K562 (cell line): ENCODE measurements around the gene HPX. TPM values are rescaled to one million over a fixed set of nuclear protein-coding genes. Genes with fewer than 3 reads are reported as not detected.

Source experiments
- CXXC5 ChIP-seq: fragments of 250-450 bp; sonication (Bioruptor Pico); IDR thresholded peaks from 2 replicates; pipeline ENCODE4 v1.8.0; 2022; ENCODE audit warnings: inconsistent platforms, mild to moderate bottlenecking, moderate library complexity
- EP300 ChIP-seq: IDR thresholded peaks from 2 replicates; pipeline ENCODE4 v1.6.1; 2012; ENCODE audit warnings: low read length, improper control_type of control experiment
- FOXA3 ChIP-seq, 2 experiments: fragments of 450-650 bp in 1 of 2; sonication (generic) in 1 of 2; formaldehyde crosslinking; IDR thresholded peaks in 1 of 2; conservative IDR thresholded peaks in 1 of 2; 2 replicates each; pipeline versions ENCODE4 v1.4.0 to v1.8.0; 2020 to 2022; ENCODE audit warnings: mild to moderate bottlenecking in 2 of 2, missing genetic modification reagents in 1 of 2
- FOXP4 ChIP-seq: sonication (generic); formaldehyde crosslinking; IDR thresholded peaks from 2 replicates; pipeline ENCODE4 v1.8.0; 2022; ENCODE audit warnings: mild to moderate bottlenecking, missing genetic modification reagents, borderline replicate concordance
- HES1 ChIP-seq: fragments of 450-650 bp; IDR thresholded peaks from 2 replicates; pipeline ENCODE4 v1.6.1; 2016; ENCODE audit warnings: low read depth, mild to moderate bottlenecking, moderate library complexity
- NR1H2 ChIP-seq: sonication (generic); formaldehyde crosslinking; IDR thresholded peaks from 2 replicates; pipeline ENCODE4 v1.4.0; 2020; ENCODE audit warnings: mild to moderate bottlenecking, missing genetic modification reagents
- RBM25 ChIP-seq: fragments of 200-400 bp; formaldehyde crosslinking; IDR thresholded peaks from 2 replicates; pipeline ENCODE4 v1.6.1; 2018; ENCODE audit warnings: low read length, low read depth, moderate library complexity; ENCODE audit not compliant: severe bottlenecking
- SMAD1 ChIP-seq: fragments of 150-350 bp; IDR thresholded peaks from 2 replicates; pipeline ENCODE4 v1.6.1; 2014; ENCODE audit warnings: low read length, low read depth; ENCODE audit not compliant: partially characterized antibody
- SMARCA5 ChIP-seq: fragments of 450-650 bp; IDR thresholded peaks from 2 replicates; pipeline ENCODE4 v1.6.1; 2016
- TCF7L2 ChIP-seq: fragments of 150-350 bp; IDR thresholded peaks from 2 replicates; pipeline ENCODE4 v1.6.1; 2016; ENCODE audit warnings: low read depth, mild to moderate bottlenecking, low read length, moderate library complexity
- ZFP30 ChIP-seq: fragments of 250-450 bp; sonication (Bioruptor Pico); IDR thresholded peaks from 2 replicates; pipeline ENCODE4 v1.8.0; 2022; ENCODE audit warnings: moderate library complexity, mild to moderate bottlenecking, inconsistent platforms, borderline replicate concordance
- ZKSCAN3 ChIP-seq: fragments of 250-450 bp; sonication (Bioruptor Pico); IDR thresholded peaks from 2 replicates; pipeline ENCODE4 v1.4.0; 2020
- ZNF212 ChIP-seq: fragments of 450-650 bp; formaldehyde crosslinking; IDR thresholded peaks from 2 replicates; pipeline ENCODE4 v1.4.0; 2020; ENCODE audit warnings: mild to moderate bottlenecking
- ZNF217 ChIP-seq: sonication (generic); formaldehyde crosslinking; IDR thresholded peaks from 2 replicates; pipeline ENCODE4 v1.8.0; 2022; ENCODE audit warnings: mild to moderate bottlenecking, missing genetic modification reagents
- polyA plus RNA-seq, 8 experiments: library from polyadenylated mRNA; depleted of rRNA in 4 of 8; stranded (reverse) in 5 of 8; unstranded in 3 of 8; fragments of >200 nt; fragmentation: Nextera tagmentation in 2 of 8; fragmentation: Illumina TruSeq in 1 of 8; extraction: Ambion mirVana in 2 of 8; extraction: Trizol in 1 of 8; gene quantifications; 2 replicates each; pipeline versions ENCODE4 v1.2.1 to v1.2.3, GENCODE V29; 2011 to 2014; ENCODE audit warnings: inconsistent platforms in 1 of 8, missing spikeins in 1 of 8
- total RNA-seq, 7 experiments: library from RNA; depleted of rRNA in 6 of 7; stranded (reverse); fragments of >200 nt in 6 of 7; fragmentation: Illumina TruSeq in 2 of 7; extraction: Trizol in 2 of 7; gene quantifications; 2 replicates each; pipeline versions ENCODE4 v1.2.1 to v1.2.3, GENCODE V29; 2011 to 2021; ENCODE audit warnings: low replicate concordance in 1 of 7
- TF ChIP-seq, protein P1 (sequence below): sonication (generic); formaldehyde crosslinking; IDR thresholded peaks from 2 replicates; pipeline ENCODE4 v1.4.0; 2020; ENCODE audit warnings: mild to moderate bottlenecking, missing genetic modification reagents
- TF ChIP-seq, protein P2 (sequence below): fragments of 200-800 bp; sonication (Bioruptor generic); IDR thresholded peaks from 2 replicates; pipeline ENCODE4 v1.6.1; 2016; ENCODE audit warnings: missing genetic modification characterization, missing compliant biosample characterization

The HPX gene
- total and polyA plus RNA-seq, 9 of the 15 experiments (the other 6 are each of a cell fraction or from before 2014, with no cell fraction given): 0.12 to 1.2 (median 0.49) TPM; not detected in 1

DNA sequence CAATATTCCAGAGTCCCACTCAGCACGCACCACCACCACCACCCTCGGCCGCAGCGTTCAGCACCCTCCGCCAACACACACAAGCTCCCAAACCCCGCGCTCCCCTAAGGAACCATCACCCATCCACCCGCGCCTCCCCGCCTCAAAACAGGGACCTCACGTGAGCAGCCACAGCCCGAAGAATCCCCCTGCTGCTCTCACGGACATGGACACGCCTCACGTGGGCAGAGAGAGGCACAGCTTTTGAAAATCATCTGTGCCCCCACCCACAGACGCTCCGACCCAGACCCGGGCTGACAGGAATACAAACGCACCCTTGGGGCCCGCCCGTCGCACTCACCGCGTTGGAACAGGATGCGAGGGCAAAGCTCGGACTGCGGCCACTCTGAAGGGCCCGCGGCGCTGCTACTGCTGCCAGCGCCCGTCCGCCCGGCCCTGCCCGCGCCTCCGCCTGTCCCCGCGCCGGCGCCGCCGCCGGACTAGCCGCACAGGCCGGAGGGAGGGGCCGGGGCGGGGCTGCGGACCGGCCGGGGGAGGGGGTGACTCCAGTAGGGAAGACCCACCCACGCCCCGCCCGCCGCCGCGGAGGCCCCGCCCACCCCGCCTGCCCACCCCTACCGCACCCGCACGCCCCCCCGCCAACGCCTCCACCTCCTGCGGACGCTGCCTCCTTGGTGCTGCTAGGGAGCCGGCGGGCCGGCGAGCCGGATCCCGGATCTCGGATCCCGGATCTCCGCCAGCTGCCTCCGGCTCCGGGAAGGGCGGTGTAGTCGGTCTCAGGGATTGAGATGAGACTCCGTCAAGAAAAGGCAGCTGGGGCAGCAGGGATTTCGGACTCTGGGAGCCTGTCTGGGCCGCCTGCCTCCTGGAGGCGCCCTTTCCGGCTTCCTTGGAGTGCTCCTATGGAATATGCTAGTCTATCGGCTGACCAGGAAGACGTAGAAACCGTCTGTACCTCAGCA, 32.9 kb upstream of the HPX start, which contains the start of gene TRIM3 (continued):
- no peak for TF ChIP-seq FOXP4 (CRISPR knock-in tag)
- TF ChIP-seq, protein P1, sequence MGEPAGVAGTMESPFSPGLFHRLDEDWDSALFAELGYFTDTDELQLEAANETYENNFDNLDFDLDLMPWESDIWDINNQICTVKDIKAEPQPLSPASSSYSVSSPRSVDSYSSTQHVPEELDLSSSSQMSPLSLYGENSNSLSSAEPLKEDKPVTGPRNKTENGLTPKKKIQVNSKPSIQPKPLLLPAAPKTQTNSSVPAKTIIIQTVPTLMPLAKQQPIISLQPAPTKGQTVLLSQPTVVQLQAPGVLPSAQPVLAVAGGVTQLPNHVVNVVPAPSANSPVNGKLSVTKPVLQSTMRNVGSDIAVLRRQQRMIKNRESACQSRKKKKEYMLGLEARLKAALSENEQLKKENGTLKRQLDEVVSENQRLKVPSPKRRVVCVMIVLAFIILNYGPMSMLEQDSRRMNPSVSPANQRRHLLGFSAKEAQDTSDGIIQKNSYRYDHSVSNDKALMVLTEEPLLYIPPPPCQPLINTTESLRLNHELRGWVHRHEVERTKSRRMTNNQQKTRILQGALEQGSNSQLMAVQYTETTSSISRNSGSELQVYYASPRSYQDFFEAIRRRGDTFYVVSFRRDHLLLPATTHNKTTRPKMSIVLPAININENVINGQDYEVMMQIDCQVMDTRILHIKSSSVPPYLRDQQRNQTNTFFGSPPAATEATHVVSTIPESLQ (CRISPR knock-in tag): 0 out of 2 replicates have a peak, but pooled peaks have one; percentile 7
- no peak for TF ChIP-seq SMAD1
- no peak for TF ChIP-seq HES1
- no peak for TF ChIP-seq ZKSCAN3 (CRISPR knock-in tag)
- no peak for TF ChIP-seq NR1H2 (CRISPR knock-in tag)
- no peak for TF ChIP-seq TCF7L2
- TF ChIP-seq SMARCA5: no peak
- no peak for TF ChIP-seq RBM25
- TF ChIP-seq EP300: no peak
- TF ChIP-seq CXXC5: peak; percentile 58; the same call in 1 of the 2 replicates
- no peak for TF ChIP-seq ZNF217 (CRISPR knock-in tag)
- no peak for TF ChIP-seq FOXA3 (CRISPR knock-in tag; conservative IDR thresholded peaks at IDR 0.05 in 1 of 2, IDR thresholded peaks at IDR 0.05 in 1 of 2)
- TF ChIP-seq, protein P2, sequence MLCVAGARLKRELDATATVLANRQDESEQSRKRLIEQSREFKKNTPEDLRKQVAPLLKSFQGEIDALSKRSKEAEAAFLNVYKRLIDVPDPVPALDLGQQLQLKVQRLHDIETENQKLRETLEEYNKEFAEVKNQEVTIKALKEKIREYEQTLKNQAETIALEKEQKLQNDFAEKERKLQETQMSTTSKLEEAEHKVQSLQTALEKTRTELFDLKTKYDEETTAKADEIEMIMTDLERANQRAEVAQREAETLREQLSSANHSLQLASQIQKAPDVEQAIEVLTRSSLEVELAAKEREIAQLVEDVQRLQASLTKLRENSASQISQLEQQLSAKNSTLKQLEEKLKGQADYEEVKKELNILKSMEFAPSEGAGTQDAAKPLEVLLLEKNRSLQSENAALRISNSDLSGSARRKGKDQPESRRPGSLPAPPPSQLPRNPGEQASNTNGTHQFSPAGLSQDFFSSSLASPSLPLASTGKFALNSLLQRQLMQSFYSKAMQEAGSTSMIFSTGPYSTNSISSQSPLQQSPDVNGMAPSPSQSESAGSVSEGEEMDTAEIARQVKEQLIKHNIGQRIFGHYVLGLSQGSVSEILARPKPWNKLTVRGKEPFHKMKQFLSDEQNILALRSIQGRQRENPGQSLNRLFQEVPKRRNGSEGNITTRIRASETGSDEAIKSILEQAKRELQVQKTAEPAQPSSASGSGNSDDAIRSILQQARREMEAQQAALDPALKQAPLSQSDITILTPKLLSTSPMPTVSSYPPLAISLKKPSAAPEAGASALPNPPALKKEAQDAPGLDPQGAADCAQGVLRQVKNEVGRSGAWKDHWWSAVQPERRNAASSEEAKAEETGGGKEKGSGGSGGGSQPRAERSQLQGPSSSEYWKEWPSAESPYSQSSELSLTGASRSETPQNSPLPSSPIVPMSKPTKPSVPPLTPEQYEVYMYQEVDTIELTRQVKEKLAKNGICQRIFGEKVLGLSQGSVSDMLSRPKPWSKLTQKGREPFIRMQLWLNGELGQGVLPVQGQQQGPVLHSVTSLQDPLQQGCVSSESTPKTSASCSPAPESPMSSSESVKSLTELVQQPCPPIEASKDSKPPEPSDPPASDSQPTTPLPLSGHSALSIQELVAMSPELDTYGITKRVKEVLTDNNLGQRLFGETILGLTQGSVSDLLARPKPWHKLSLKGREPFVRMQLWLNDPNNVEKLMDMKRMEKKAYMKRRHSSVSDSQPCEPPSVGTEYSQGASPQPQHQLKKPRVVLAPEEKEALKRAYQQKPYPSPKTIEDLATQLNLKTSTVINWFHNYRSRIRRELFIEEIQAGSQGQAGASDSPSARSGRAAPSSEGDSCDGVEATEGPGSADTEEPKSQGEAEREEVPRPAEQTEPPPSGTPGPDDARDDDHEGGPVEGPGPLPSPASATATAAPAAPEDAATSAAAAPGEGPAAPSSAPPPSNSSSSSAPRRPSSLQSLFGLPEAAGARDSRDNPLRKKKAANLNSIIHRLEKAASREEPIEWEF (CRISPR knock-in tag): no peak
- no peak for TF ChIP-seq ZNF212
- TF ChIP-seq ZFP30 (CRISPR knock-in tag): no peak
